DLD1 (cell line): ENCODE measurements around the gene MAP4K1.
"Not testable (repeated sequence)": the region's sequence is repeated elsewhere in the genome, so short reads cannot be mapped to it uniquely, and the experiment has no call there.

ENCODE experiments used
- in situ Hi-C: cut with HindIII; loops from 2 replicates; pipeline ENCODE4 v1.10.0; 2017; ENCODE audit warnings: low sequenced_read_pairs

The MAP4K1 gene

DNA sequence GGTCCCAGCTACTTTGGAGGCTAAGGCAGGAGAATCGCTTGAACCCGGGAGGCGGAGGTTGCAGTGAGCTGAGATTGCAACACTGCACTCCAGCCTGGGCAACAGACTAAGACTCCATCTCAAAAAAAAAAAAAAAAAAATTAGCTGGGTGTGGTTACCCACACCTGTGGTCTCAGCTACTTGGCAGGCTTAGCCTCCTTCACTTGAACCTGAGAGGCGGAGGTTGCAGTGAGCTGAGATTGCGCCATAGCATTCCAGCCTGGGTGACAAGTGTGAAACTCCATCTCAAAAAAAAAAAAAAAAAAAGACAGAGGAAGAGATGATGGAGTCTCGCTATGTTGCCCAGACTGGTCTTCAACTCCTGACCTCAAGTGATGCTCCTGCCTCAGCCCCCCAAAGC lies 38.4 kb downstream of the MAP4K1 start:
- in situ Hi-C loops, result not testable (repeated sequence)

DNA sequence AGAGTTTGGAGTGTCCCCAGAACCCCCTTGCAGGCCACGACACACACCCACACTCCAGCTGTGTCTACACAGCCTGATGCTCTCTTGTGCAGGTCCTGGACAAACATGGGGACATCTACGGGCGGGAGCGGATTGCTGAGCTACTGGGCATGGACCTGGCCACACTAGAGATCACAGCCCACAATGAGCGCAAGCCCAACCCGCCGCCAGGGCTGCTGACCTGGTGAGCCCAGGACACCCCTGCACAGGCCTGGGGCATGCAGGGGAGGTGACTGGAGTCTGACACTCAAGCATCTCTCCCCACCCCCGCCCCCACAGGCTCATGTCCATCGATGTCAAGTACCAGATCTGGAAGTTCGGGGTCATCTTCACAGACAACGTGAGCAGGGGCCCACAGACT lies 39.9 kb downstream of the MAP4K1 start:
- in situ Hi-C loops, result no loop called here

DNA sequence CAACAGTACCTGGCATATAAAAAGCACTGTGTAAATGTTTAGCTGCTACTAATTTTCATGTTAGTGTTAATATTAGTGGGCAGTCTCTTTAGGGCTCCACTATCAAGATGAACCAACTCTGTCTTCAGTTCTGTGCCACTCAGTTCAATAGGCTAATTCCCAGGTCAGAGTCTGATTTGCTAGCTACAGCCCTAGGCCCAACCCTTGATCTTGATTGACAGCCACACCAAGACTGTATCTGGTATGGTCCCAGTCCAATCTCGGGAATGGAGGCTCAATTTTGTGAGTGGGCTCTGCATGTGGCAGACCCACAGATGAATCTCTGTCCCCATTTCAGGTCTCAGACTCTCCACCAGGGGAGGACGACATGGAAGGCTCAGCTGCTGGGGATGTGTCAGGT lies 46.1 kb downstream of the MAP4K1 start:
- in situ Hi-C loops, result no loop called here

DNA sequence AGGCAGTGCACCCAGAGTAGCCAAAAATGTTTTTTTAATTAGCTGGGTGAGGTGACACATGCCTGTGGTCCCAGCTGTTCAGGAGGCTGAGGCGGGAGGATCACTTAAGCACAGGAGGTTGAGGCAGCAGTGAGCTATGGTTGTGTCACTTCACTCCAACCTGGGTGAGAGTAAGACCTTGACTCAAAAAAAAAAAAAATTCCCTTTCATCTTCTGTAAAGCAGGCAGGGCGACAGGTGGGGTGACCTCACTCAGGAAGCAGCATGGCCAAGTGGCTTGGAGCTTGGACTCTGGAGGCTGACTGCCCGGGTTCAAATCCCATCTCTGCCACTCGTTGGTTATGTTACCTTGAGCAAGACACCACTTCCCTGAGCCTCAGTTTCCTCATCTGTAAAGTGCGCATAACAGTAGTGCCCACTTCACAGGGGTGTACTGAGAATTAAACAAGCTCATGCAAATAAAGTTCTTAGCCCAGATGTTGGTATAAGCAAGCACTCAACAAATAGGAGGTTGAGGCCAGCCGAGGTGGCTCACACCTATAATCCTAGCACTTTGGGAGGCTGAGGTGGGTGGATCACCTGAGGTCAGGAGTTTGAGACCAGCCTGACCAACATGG lies 48.3 kb downstream of the MAP4K1 start:
- in situ Hi-C loops, result no loop called here

DNA sequence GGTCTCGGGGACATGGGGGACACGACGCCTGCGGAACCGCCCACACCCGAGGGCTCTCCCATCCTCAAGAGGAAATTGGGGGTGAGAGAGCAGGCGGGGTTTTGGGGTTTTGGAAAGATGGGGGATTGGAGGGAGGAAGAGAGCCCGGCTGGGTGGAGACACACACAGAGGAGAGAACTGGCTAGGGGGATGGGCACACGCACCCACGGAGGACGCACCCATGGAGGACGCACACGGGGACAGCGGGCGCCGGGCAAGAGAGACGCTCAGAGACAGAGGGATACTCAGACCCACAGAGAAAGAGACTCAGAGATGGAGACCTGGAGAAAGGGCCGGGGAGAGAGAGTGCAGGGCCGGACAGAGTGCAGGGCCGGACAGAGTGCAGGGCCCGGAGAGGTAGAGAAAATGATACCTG lies 52.1 kb downstream of the MAP4K1 start:
- in situ Hi-C loops, result no loop called here

DNA sequence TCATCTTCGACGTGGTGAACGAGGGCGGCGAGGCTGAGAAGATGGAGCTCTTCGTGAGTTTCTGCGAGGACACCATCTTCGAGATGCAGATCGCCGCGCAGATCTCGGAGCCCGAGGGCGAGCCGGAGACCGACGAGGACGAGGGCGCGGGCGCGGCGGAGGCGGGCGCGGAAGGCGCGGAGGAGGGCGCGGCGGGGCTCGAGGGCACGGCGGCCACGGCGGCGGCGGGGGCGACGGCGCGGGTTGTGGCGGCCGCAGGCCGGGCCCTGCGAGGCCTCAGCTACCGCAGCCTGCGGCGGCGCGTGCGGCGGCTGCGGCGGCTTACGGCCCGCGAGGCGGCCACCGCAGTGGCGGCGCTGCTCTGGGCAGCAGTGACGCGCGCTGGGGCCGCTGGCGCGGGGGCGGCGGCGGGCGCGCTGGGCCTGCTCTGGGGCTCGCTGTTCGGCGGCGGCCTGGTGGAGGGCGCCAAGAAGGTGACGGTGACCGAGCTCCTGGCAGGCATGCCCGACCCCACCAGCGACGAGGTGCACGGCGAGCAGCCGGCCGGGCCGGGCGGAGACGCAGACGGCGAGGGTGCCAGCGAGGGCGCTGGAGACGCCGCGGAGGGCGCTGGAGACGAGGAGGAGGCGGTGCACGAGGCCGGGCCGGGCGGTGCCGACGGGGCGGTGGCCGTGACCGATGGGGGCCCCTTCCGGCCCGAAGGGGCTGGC lies 52.6 kb downstream of the MAP4K1 start:
- in situ Hi-C loops, result no loop called here

DNA sequence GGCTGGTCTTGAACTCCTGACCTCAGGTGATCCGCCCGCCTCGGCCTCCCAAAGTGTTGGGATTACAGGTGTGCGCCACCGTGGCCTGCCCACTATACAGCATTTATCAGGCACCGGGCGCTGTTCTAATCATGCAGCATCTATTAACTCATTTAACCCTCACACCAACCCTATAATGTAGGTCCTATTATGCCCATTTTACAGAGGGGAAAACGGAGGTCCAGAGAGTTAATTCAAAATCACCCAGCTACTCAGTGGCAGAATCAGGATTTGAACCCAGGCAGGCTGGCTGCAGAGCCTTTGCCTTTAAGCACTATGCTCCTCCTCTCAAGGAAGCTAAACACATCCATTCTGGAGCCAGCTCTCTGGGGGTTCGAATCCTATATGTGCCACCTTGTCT lies 54.3 kb downstream of the MAP4K1 start:
- in situ Hi-C loops, result no loop called here

DNA sequence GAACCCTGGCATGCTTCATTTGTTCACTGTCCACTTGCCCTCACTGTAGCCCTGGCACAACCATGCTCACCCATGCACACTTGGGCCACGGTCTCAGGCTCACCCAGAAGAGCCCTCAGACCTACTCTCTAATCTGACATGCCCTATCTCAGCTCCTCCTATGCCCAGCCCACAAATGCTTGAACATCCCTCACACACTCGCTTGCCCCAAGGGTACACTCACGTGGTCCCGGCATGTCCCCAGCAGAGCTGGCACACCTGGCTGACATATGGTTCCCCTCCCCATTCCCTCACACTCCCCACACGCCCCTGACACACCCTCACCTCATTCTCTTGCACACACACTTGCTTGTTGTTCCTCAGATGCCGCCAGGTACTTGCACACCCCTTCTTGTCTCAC lies 55.7 kb downstream of the MAP4K1 start:
- in situ Hi-C loops, result no loop called here

DNA sequence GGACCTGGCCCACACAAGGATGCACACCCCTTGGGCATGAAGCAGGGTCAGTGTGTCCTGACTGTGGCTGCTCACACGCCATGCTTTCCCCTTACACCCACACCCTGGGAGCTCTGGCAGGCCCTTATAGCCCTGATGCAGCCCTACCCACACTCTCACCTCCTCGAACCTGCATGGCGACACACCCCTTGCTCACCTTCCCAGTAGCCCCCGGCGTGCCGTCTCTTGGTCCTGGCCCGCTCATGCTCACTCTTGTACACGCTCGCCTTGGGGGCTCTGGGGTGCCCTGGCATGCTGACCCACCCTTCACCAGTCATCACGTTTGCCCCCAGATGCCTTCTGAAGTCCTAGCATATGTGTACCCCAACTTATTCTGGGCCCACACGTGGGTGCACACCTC lies 56.1 kb downstream of the MAP4K1 start:
- in situ Hi-C loops, result no loop called here

DNA sequence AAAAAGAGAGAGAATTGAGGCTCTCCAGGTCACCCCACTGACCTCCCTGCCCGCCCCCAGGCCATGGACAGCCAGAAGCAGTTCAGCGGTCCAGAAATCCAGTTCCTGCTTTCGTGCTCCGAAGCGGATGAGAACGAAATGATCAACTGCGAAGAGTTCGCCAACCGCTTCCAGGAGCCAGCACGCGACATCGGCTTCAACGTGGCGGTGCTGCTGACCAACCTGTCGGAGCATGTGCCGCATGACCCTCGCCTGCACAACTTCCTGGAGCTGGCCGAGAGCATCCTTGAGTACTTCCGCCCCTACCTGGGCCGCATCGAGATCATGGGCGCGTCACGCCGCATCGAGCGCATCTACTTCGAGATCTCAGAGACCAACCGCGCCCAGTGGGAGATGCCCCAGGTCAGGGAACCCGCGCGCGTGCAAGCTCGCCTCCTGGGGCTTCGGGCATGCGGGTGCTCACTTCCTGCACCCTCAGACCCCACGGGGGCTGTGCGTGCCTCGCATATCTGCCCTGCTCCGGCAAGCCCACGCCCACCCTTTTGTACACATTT lies 56.6 kb downstream of the MAP4K1 start:
- in situ Hi-C loops, result no loop called here

DNA sequence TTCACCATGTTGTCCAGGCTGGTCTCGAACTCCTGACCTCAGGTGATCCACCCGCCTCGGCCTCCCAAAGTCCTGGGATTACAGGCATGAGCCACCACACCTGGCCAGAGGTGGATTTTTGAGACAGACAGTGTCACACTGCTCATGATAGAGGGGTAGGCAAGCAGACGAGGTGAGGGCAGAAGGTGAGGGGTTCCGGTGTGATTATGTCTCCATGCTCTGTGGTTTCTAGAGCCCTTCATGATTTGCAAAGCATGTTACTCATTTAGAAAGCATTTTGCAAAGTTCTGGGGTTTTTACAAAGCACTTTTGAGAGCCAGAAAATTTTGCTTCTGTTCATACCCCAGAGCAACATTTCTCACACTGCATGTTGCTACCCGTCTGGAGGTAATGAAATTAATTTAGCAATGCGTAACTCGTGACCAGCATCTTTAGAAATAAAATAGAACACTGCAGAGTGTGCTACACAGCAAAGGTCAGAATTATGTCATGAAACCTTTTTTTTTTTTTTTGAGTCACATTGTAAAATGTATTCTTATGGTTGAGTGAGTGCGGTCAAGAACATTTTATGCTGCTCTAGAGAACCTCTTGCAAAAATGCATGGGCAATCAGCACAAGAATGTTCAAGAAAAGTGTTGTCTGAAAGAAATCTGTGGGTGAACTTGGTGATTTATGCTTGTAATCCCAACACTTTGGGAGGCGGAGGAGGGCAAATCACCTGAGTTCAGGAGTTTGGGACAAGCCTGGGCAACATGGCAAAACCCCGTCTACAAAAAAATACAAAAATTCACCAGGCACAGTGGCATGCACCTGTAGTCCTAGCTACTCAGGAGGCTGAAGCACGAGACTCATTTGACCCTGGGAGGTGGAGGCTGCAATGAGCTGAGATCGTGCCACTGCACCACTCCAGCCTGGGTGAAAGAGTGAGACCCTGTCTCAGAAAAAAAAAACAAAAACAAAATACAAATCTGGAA lies 58.0 kb downstream of the MAP4K1 start:
- in situ Hi-C loops, result no loop called here

DNA sequence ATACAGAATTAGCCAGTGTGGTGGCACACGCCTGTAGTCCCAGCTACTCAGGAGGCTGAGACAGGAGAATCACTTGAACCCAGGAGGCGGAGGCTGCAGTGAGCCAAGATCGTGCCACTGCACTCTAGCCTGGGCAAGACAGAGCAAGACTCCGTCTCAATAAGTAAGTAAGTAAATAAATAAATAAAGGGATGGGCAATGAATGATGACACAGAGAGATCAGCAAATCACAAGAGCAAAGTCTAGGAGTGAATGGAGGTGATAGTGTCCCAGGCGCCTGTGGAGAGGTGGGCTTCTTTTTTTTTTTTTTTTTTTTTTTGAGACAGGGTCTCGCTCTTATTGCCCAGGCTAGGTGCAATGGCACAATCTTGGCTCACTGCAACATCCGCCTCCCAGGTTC lies 58.8 kb downstream of the MAP4K1 start:
- in situ Hi-C loops, result not testable (repeated sequence)

DNA sequence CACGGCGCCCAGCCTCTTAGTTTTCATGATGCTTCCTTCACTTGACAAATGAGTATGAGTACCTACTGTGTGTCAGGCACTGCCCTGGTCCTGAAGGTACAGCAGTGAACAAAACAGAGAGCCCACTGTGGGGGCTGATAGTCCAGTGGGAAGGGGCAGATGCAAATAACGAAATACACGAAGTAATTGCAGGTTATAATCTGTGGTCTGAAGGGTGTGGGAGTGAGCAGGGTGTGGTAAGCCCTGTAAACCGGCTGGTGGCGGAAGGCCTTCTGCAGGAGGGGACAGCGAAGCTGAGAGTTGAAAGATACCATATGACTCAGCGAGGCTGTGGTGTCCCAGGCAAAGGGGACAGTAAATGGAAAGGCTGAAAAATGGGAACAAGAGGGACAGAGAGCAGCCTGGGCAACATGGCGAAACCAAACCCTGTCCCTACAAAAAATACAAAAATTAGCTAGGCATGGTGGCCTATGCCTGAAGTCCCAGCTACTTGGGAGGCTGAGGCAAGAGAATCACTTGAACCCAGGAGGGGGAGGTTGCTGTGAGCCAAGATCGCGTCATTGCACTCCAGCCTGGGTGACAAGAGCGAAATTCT lies 60.5 kb downstream of the MAP4K1 start:
- in situ Hi-C loops, result no loop called here

DNA sequence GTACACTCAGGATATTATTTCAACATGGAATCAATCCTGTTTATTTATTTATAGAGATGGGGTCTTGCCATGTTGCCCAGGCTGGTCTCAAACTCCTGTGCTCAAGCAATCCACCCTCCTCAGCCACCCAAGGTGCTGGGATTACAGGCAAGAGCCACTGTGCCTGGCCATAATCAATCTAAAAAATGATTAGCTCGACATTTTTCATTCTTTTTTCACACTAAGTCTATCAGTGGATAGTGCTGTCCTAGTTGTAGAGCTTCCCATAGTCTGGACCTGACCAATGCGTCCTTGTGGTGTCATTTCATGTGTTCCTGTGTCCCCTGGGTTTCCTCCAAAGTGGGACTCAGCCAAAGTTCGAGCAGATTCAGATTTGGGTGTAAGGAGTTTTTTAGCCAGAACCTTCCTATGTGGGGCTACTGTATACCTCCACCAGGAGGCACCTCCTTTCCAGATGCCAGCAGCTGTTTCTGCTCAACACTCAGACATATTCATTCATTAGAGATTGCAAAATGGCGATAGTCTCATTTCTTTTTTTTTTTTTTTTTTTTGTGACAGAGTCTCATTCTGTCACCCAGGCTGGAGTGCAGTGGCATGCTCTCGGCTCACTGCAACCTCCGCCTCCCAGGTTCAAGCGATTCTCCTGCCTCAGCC lies 61.1 kb downstream of the MAP4K1 start:
- in situ Hi-C loops, result no loop called here

DNA sequence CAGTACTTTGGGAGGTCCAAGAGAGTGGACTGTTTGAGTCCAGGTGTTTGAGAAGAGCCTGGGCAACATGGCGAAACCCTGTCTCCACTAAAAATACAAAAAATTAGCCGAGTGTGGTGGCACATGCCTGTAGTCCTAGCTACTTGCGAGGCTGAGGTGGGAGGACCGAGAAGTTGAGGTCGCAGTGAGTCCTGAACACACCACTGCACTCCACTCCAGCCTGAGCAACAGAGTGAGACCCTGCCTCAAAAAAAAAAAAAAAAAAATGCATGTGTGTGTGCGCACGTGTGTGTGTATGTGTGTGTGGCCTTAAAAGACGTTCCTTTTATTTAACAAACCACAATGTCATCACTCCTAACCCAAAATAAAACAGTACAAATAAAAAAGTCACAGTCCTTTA lies 62.6 kb downstream of the MAP4K1 start:
- in situ Hi-C loops, result no loop called here

DNA sequence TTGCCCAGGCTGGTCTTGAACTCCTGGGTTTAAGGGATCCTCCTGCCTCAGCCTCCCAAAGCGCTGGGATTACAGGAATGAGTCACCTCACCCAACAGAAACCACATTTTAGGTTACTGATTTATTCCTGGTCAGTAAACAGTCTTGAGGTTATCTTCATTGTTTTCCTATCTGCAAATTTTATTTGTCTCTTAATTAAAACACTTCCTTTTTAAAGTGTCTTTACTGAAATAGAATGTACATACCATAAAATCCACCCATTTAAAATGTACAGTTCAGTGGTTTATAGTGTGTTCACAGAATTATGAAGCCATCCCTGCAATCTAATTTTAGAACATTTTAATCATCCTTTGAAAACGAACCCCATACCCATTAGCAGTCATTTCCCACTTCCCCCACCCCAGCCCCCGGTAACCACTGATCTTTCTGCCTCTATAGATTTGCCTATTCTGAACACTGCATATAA lies 63.0 kb downstream of the MAP4K1 start:
- in situ Hi-C loops, result no loop called here

DNA sequence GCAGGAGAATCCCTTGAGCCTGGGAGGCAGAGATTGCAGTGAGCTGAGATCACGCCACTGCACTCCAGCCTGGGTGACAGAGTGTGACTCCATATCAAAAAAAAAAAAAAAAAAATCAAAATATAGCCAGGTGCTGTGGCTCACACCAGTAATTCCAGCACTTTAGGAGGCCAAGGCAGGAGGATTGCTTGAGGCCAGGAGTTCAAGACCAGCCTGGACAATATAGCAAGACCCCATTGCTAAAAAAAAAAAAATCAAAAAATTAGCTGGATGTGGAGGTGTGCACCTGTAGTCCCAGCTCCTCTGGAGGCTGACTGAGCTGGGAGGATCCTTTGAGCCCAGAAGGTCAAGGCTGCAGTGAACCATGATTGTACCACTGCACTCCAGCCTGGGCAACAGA lies 64.5 kb downstream of the MAP4K1 start:
- in situ Hi-C loops, result not testable (repeated sequence)

DNA sequence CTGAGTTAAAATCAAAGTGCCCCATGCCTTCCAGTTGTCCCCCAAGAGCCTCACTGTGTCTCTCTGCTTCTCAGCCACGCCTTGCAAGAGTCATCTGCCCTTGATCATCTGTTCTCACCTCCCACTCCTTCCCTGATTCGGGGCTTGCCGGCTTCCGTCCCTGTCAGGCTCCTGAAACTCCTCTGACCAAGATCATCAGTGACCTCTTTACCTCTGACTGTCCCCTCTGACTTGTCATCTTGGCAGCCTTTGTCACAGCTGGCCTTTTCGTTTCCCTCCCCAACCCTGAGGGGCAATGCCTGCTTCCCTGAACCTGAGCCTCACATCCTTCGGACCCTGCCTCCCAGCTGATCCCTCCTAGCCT lies 66.3 kb downstream of the MAP4K1 start:
- in situ Hi-C loops, result no loop called here

DNA sequence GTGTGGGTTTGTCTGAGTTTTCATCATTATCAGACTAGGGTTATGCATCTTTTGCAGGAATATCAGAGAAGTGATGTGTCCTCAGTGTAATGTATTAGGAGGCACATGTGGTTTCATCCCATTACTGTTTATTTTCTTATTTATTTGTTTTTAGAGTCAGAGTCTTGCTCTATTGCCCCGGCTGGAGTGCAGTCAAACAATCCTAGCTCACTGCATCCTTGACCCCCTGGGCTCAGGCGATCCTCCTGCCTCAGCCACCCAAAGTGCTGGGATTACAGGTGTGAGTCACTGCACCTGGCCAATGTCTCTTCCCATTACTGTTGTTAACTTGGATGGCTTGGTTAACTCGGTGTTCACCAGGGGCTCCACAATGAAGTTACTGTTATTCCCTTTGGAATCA lies 67.4 kb downstream of the MAP4K1 start:
- in situ Hi-C loops, result no loop called here

DNA sequence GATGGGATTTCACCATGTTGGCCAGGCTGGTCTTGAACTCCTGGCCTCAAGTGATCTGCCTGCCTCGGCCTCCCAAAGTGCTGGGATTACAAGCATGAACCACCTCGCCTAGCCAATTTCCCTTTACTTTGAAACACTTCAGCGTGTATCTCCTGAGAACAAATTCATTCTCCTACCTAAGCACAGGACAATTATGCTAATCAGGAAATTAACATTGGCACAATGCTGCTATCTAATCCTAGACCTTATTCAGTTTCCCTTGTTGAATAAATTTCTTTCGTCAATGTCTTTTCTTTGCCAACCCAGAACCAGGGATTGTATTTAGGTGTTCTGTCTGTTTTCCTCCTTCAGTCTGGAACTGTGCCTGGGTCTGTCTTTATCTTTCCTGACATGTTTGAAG lies 67.8 kb downstream of the MAP4K1 start:
- in situ Hi-C loops, result no loop called here

DNA sequence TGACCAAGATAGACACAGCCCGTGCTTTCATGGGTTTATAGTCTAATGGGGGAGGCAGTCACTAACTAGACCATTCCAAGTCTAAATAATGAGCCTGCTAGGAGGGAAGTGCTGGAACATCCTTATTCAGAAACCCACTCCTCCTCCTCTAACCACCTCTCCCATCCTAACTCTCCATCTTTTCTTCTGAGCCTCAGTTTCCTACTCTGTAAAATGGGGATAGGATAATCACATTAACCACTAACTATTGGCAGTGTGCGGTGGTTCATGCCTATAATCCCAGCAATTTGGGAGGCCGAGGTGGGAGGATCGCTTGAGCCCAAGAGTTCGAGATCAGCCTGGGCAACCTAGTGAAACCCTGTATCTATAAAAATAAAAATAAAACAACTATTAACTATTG lies 68.7 kb downstream of the MAP4K1 start:
- in situ Hi-C loops, result no loop called here
